Suprapubic skin (tissue), 4 donors: ENCODE results near the gene KAZN. TPM values are rescaled to one million over a fixed set of nuclear protein-coding genes. Genes with fewer than 3 reads are reported as not detected.

Source experiments
- DNase-seq, 2 donors: peaks; one replicate each; pipeline ENCODE4 v3.0.0-alpha.2; 2019; ENCODE audit warnings: low spot score in 2 of 2
- H3K27ac ChIP-seq: fragments of 200-600 bp; sonication (generic); one replicate; pipeline ENCODE4 v1.5.1; 2019
- H3K27me3 ChIP-seq: fragments of 200-600 bp; sonication (generic); one replicate; pipeline ENCODE4 v1.5.1; 2019
- H3K36me3 ChIP-seq: fragments of 200-600 bp; sonication (generic); one replicate; pipeline ENCODE4 v1.5.1; 2019
- H3K4me1 ChIP-seq: fragments of 200-600 bp; sonication (generic); one replicate; pipeline ENCODE4 v1.5.1; 2019
- H3K4me3 ChIP-seq: fragments of 200-600 bp; sonication (generic); one replicate; pipeline ENCODE4 v1.5.1; 2019; ENCODE audit warnings: mild to moderate bottlenecking
- H3K9me3 ChIP-seq: fragments of 200-600 bp; sonication (generic); one replicate; pipeline ENCODE4 v1.5.1; 2019
- CTCF ChIP-seq, 2 donors: fragments of 200-600 bp in 1 of 2; fragments of 450-650 bp in 1 of 2; sonication (generic) in 1 of 2; IDR thresholded peaks; one replicate each; pipeline ENCODE4 v1.5.1; 2016 to 2019; ENCODE audit warnings: antibody characterized with exemption in 2 of 2, mild to moderate bottlenecking in 1 of 2, moderate library complexity in 1 of 2
- EP300 ChIP-seq: sonication (generic); formaldehyde crosslinking; IDR thresholded peaks from one replicate; pipeline ENCODE4 v1.6.1; 2017; ENCODE audit warnings: antibody characterized with exemption
- POLR2A ChIP-seq, 2 donors: fragments of 450-650 bp; IDR thresholded peaks; one replicate each; pipeline ENCODE4 v1.6.1; 2017; ENCODE audit warnings: antibody characterized with exemption in 2 of 2, mild to moderate bottlenecking in 2 of 2, moderate library complexity in 2 of 2
- POLR2AphosphoS5 ChIP-seq, 3 donors: sonication (generic); formaldehyde crosslinking; IDR thresholded peaks; one replicate each; pipeline ENCODE4 v1.6.1; 2017; ENCODE audit warnings: antibody characterized with exemption in 3 of 3
- WGBS: methylation state at CpG from one replicate; pipeline ENCODE4 v1.1.5; 2018; 5-methylcytosine and 5-hydroxymethylcytosine counted together
- total RNA-seq, 4 donors: library from RNA; depleted of rRNA; stranded (reverse); fragments of >200 nt; gene quantifications; one replicate each; pipeline ENCODE4 v1.1.0, GENCODE V29; 2016

KAZN gene
- total RNA-seq, 4 donors from 2014 or later, result 29.2 to 37.5 (median 31.7) TPM

- H3K9me3 ChIP-seq, result no peaks in the 10 kb centered on the region
- TF ChIP-seq POLR2AphosphoS5 (IDR thresholded peaks at IDR 0.05) (no peak), CTCF (IDR thresholded peaks at IDR 0.05) (peak in 1 of 2 donors; percentile 24), POLR2A (IDR thresholded peaks at IDR 0.05) (no peak), EP300 (no peak)
- DNase-seq, result no peak
- no peaks in the 10 kb centered on the region for H3K27me3 ChIP-seq
- no peaks in the 10 kb centered on the region for H3K36me3 ChIP-seq
- WGBS, result 64% methylated on average over 5 of the region's 5 CpGs
- no peak overlapping the region for H3K27ac ChIP-seq
- no peak overlapping the region for H3K4me3 ChIP-seq
- H3K4me1 ChIP-seq, result peaks cover 5% of the 10 kb centered on the region
Observed at GRCh38 chr1:14850563-14850962, 252.1 kb downstream of the KAZN start.

- Histone ChIP-seq H3K27ac (no peak overlapping the region), H3K9me3 (no peaks in the 10 kb centered on the region), H3K4me1 (peaks cover 5% of the 10 kb centered on the region), H3K36me3 (no peaks in the 10 kb centered on the region), H3K27me3 (no peaks in the 10 kb centered on the region), H3K4me3 (no peak overlapping the region)
- 93% methylated on average over 7 of the region's 9 CpGs for WGBS
- DNase-seq, result no peak
- TF ChIP-seq POLR2A (IDR thresholded peaks at IDR 0.05) (no peak), EP300 (no peak)
Observed at GRCh38 chr1:14851760-14852159, 253.3 kb downstream of the KAZN start.

- H3K9me3 ChIP-seq, result no peaks in the 10 kb centered on the region
- no peaks in the 10 kb centered on the region for H3K27me3 ChIP-seq
- TF ChIP-seq POLR2A (IDR thresholded peaks at IDR 0.05) (no peak), POLR2AphosphoS5 (IDR thresholded peaks at IDR 0.05) (no peak), CTCF (IDR thresholded peaks at IDR 0.05) (no peak), EP300 (no peak)
- no peaks in the 10 kb centered on the region for H3K36me3 ChIP-seq
- WGBS, result 75% methylated on average over 8 of the region's 9 CpGs
- no peak for DNase-seq
- no peak overlapping the region for H3K27ac ChIP-seq
- no peak overlapping the region for H3K4me3 ChIP-seq
- peaks cover 5% of the 10 kb centered on the region for H3K4me1 ChIP-seq
Observed at GRCh38 chr1:14852291-14852690, 253.8 kb downstream of the KAZN start.

GRCh38 chr1:14853518-14853917 is 255.0 kb downstream of the KAZN start:
- 86% methylated on average over 5 of the region's 5 CpGs for WGBS
- TF ChIP-seq CTCF (IDR thresholded peaks at IDR 0.05) (no peak), POLR2A (IDR thresholded peaks at IDR 0.05) (no peak), POLR2AphosphoS5 (IDR thresholded peaks at IDR 0.05) (no peak), EP300 (no peak)
- no peaks in the 10 kb centered on the region for H3K36me3 ChIP-seq
- H3K27ac ChIP-seq, result no peak overlapping the region
- peaks cover 5% of the 10 kb centered on the region for H3K4me1 ChIP-seq
- no peak for DNase-seq
- H3K9me3 ChIP-seq, result no peaks in the 10 kb centered on the region
- no peak overlapping the region for H3K4me3 ChIP-seq
- H3K27me3 ChIP-seq, result no peaks in the 10 kb centered on the region

GRCh38 chr1:14855268-14855667 is 256.8 kb downstream of the KAZN start:
- no peaks in the 10 kb centered on the region for H3K9me3 ChIP-seq
- no peak overlapping the region for H3K27ac ChIP-seq
- H3K4me1 ChIP-seq, result peaks cover 4% of the 10 kb centered on the region
- no peaks in the 10 kb centered on the region for H3K27me3 ChIP-seq
- no peaks in the 10 kb centered on the region for H3K36me3 ChIP-seq
- no peak for TF ChIP-seq POLR2AphosphoS5 (IDR thresholded peaks at IDR 0.05)
- no peak for TF ChIP-seq EP300
- TF ChIP-seq CTCF (IDR thresholded peaks at IDR 0.05), result no peak
- TF ChIP-seq POLR2A (IDR thresholded peaks at IDR 0.05), result no peak
- 71% methylated on average over 3 of the region's 3 CpGs for WGBS
- H3K4me3 ChIP-seq, result no peak overlapping the region
- no peak for DNase-seq

- H3K4me3 ChIP-seq, result no peak overlapping the region
- H3K27ac ChIP-seq, result no peak overlapping the region
Observed at GRCh38 chr1:14855801-14856200, 257.3 kb downstream of the KAZN start.

More at GRCh38 chr1:14855801-14856200, 257.3 kb downstream of the KAZN start:
- TF ChIP-seq CTCF (IDR thresholded peaks at IDR 0.05) (no peak), POLR2A (IDR thresholded peaks at IDR 0.05) (no peak), EP300 (no peak), POLR2AphosphoS5 (IDR thresholded peaks at IDR 0.05) (no peak)
- 92% methylated on average over 6 of the region's 6 CpGs for WGBS
- Histone ChIP-seq H3K27me3 (no peaks in the 10 kb centered on the region), H3K9me3 (no peaks in the 10 kb centered on the region), H3K36me3 (no peaks in the 10 kb centered on the region), H3K4me1 (no peaks in the 10 kb centered on the region)
- no peak for DNase-seq
